Neural cell (in vitro differentiated cells): Measurements from ENCODE around the gene UCKL1.

ENCODE experiments used
- EP300 ChIP-seq: fragments of 450-650 bp; conservative IDR thresholded peaks from 2 replicates; pipeline ENCODE4 v1.6.1; 2014; ENCODE audit warnings: antibody characterized with exemption, mild to moderate bottlenecking, moderate library complexity; ENCODE audit not compliant: poor library complexity, severe bottlenecking
- EZH2 ChIP-seq: fragments of 200-600, 300-800 bp; shearing (Covaris generic), sonication (generic); IDR thresholded peaks from 2 replicates; pipeline ENCODE4 v1.6.1; 2014; ENCODE audit warnings: antibody characterized with exemption, low read length, borderline replicate concordance, mild to moderate bottlenecking; ENCODE audit not compliant: insufficient read depth, poor library complexity, severe bottlenecking
- POLR2AphosphoS5 ChIP-seq: IDR thresholded peaks from 2 replicates; pipeline ENCODE4 v1.6.1; 2012
- SMC3 ChIP-seq: fragments of 450-650 bp; conservative IDR thresholded peaks from 2 replicates; pipeline ENCODE4 v1.6.1; 2014; ENCODE audit warnings: antibody characterized with exemption, mild to moderate bottlenecking, moderate library complexity; ENCODE audit not compliant: poor library complexity
- TAF1 ChIP-seq: IDR thresholded peaks from 2 replicates; pipeline ENCODE4 v1.6.1; 2012; ENCODE audit warnings: low read depth
- TF ChIP-seq, protein P1 (sequence below): fragments of 450-650 bp; IDR thresholded peaks from 2 replicates; pipeline ENCODE4 v1.5.1; 2014; ENCODE audit warnings: antibody characterized with exemption, mild to moderate bottlenecking, moderate library complexity; ENCODE audit not compliant: poor library complexity, severe bottlenecking
- TF ChIP-seq, protein P2 (sequence below): IDR thresholded peaks from 2 replicates; pipeline ENCODE4 v1.6.1; 2012; ENCODE audit warnings: borderline replicate concordance

DNA sequence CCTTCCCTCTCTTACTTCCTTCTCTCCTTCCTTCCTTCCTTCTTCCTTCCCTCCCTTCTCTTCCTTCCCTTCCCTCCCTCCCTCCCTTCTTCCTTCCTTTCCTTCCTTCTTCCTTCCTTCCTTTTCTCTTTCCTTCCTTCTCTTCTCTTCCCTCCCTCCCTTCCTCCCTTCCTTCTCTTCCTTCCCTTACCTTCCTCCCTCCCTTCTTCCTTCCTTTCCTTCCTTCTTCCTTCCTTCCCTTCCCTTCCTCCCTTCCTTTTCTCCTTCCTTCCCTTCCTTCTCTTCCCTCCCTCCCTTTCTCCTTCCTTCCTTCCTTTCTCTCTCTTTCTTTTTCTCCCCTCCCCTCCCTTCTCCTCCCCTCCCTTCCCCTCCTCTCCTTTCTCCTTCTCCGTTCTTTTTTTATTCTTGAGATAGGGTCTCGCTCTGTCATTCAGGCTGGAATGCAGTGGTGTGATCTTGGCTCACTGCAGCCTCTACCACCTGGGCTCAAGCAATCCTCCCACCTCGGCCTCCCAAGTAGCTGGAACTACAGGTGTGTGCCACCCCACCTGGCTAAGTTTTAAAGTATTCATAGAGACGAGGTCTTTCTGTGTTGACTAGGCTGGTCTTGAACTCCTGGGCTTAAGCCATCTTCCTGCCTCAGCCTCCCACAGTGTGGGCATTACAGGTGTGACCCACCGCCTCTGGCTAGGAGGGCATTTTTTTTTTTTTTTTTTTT is 14.7 kb upstream of the UCKL1 start:
- TF ChIP-seq, protein P1, sequence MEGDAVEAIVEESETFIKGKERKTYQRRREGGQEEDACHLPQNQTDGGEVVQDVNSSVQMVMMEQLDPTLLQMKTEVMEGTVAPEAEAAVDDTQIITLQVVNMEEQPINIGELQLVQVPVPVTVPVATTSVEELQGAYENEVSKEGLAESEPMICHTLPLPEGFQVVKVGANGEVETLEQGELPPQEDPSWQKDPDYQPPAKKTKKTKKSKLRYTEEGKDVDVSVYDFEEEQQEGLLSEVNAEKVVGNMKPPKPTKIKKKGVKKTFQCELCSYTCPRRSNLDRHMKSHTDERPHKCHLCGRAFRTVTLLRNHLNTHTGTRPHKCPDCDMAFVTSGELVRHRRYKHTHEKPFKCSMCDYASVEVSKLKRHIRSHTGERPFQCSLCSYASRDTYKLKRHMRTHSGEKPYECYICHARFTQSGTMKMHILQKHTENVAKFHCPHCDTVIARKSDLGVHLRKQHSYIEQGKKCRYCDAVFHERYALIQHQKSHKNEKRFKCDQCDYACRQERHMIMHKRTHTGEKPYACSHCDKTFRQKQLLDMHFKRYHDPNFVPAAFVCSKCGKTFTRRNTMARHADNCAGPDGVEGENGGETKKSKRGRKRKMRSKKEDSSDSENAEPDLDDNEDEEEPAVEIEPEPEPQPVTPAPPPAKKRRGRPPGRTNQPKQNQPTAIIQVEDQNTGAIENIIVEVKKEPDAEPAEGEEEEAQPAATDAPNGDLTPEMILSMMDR = no peak
- TF ChIP-seq EZH2 = no peak
- TF ChIP-seq, protein P2, sequence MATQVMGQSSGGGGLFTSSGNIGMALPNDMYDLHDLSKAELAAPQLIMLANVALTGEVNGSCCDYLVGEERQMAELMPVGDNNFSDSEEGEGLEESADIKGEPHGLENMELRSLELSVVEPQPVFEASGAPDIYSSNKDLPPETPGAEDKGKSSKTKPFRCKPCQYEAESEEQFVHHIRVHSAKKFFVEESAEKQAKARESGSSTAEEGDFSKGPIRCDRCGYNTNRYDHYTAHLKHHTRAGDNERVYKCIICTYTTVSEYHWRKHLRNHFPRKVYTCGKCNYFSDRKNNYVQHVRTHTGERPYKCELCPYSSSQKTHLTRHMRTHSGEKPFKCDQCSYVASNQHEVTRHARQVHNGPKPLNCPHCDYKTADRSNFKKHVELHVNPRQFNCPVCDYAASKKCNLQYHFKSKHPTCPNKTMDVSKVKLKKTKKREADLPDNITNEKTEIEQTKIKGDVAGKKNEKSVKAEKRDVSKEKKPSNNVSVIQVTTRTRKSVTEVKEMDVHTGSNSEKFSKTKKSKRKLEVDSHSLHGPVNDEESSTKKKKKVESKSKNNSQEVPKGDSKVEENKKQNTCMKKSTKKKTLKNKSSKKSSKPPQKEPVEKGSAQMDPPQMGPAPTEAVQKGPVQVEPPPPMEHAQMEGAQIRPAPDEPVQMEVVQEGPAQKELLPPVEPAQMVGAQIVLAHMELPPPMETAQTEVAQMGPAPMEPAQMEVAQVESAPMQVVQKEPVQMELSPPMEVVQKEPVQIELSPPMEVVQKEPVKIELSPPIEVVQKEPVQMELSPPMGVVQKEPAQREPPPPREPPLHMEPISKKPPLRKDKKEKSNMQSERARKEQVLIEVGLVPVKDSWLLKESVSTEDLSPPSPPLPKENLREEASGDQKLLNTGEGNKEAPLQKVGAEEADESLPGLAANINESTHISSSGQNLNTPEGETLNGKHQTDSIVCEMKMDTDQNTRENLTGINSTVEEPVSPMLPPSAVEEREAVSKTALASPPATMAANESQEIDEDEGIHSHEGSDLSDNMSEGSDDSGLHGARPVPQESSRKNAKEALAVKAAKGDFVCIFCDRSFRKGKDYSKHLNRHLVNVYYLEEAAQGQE = no peak
- TF ChIP-seq SMC3 = no peak
- TF ChIP-seq POLR2AphosphoS5 = no peak
- no peak for TF ChIP-seq TAF1
- TF ChIP-seq EP300 = no peak
